ENCODE results near the gene TGIF2.

GRCh38 chr20:36578356-36579041 is 5.1 kb downstream of the TGIF2 start:
- no peak for TF ChIP-seq CTCF (IDR thresholded peaks at IDR 0.05 in 8 of 11, conservative IDR thresholded peaks at IDR 0.05 in 3 of 11)
- peak in 1 of 3 donors; percentile 17 for TF ChIP-seq POLR2AphosphoS5 (IDR thresholded peaks at IDR 0.05)
